ENCODE results near the gene AVP. TPM values are rescaled to one million over a fixed set of nuclear protein-coding genes. Genes with fewer than 3 reads are reported as not detected.
"Not testable (repeated sequence)": the region's sequence is repeated elsewhere in the genome, so short reads cannot be mapped to it uniquely, and the experiment has no call there.

The AVP gene
- total RNA-seq, 1 experiment from 2014 or later = not detected

DNA sequence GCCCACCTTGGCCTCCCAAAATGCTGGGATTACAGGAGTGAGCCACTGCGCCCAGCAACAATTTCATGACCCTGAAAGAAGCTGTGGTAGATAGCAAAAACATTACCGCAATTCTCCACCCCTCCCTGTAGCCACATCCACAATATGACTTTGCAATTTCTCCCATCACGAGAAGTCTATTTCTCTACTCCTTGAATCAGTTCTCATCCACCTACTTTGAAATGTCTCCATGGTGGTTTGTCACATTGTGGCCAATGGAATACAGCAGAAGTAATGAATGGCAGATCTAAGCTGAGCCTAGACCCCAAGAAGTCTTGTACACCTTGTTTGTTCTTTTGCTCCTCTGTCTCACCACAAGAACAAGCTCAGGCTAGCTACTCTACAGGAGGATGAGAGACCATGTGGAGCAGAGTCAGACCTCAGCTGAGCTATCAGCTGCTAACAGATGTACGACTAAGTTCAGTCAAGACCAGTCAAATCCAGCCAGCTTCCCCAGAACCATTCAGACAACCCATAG, 6.8 kb downstream of the AVP start:
- H3K9ac ChIP-seq (ENCODE audit: extremely low read depth, insufficient read length, low read length) = no peak overlapping the region
- H2AK5ac ChIP-seq (ENCODE audit: insufficient read length, low read length) = no peak overlapping the region
- no peaks in the 10 kb centered on the region for H3K79me1 ChIP-seq (ENCODE audit: insufficient read depth, low read depth, low read length, poor library complexity, severe bottlenecking)
- peaks cover 4% of the 10 kb centered on the region for H3K23me2 ChIP-seq (ENCODE audit: insufficient read length, low read depth, low read length, poor library complexity, severe bottlenecking)
- H3T11ph ChIP-seq (ENCODE audit: low read length) = no peak overlapping the region
- no peaks in the 10 kb centered on the region for H3K4me1 ChIP-seq (ENCODE audit: insufficient read depth, low read length)
- H3K9me3 Mint-ChIP-seq = peaks cover 10 to 14% of the 10 kb centered on the region in 2 experiments
- peaks cover 72% of the 10 kb centered on the region for H3K27me3 Mint-ChIP-seq (ENCODE audit: low read depth)
- no peak overlapping the region for H3K4ac ChIP-seq (ENCODE audit: low read depth, low read length)
- no peak overlapping the region for H3K56ac ChIP-seq (ENCODE audit: insufficient read length, low read depth, low read length)
- H2AFZ ChIP-seq (ENCODE audit: low read length) = no peak overlapping the region
- H2BK5ac ChIP-seq (ENCODE audit: insufficient read length, low read length) = no peak overlapping the region
- H2BK12ac ChIP-seq (ENCODE audit: insufficient read length, low read depth, low read length) = no peak overlapping the region
- DNase-seq = no peak
- no peaks in the 10 kb centered on the region for H3K79me2 ChIP-seq (ENCODE audit: insufficient read depth, low read length)
- H3K4me3 Mint-ChIP-seq = no peak overlapping the region
- H3K4me1 Mint-ChIP-seq = peaks cover under 1% of the 10 kb centered on the region in 2 experiments; a peak in 3 of 4 replicates
- H3K27ac ChIP-seq (ENCODE audit: insufficient read length, low read depth, low read length) = no peak overlapping the region
- H3K27ac Mint-ChIP-seq = no peak overlapping the region
- no peak overlapping the region for H3K14ac ChIP-seq (ENCODE audit: insufficient read depth, low read length)
- H3K27me3 ChIP-seq (ENCODE audit: insufficient read depth, low read length) = peaks cover 26% of the 10 kb centered on the region
- H4K8ac ChIP-seq (replicated peaks; ENCODE audit: insufficient read length, low read depth, low read length) = no peak overlapping the region
- H4K20me1 ChIP-seq (ENCODE audit: control insufficient read depth, insufficient read depth, insufficient read length) = no peaks in the 10 kb centered on the region
- H4K91ac ChIP-seq (ENCODE audit: insufficient read length, low read depth, low read length) = no peak overlapping the region
- H2BK15ac ChIP-seq (ENCODE audit: low read depth, low read length) = no peak overlapping the region
- no peak overlapping the region for H3K4me2 ChIP-seq (ENCODE audit: insufficient read depth, insufficient read length, low read length)
- TF ChIP-seq, protein P1, sequence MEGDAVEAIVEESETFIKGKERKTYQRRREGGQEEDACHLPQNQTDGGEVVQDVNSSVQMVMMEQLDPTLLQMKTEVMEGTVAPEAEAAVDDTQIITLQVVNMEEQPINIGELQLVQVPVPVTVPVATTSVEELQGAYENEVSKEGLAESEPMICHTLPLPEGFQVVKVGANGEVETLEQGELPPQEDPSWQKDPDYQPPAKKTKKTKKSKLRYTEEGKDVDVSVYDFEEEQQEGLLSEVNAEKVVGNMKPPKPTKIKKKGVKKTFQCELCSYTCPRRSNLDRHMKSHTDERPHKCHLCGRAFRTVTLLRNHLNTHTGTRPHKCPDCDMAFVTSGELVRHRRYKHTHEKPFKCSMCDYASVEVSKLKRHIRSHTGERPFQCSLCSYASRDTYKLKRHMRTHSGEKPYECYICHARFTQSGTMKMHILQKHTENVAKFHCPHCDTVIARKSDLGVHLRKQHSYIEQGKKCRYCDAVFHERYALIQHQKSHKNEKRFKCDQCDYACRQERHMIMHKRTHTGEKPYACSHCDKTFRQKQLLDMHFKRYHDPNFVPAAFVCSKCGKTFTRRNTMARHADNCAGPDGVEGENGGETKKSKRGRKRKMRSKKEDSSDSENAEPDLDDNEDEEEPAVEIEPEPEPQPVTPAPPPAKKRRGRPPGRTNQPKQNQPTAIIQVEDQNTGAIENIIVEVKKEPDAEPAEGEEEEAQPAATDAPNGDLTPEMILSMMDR (conservative IDR thresholded peaks at IDR 0.05) = no peak
- H4K5ac ChIP-seq (ENCODE audit: insufficient read length, low read depth, low read length) = no peak overlapping the region
- H2BK20ac ChIP-seq (ENCODE audit: low read depth, low read length, poor library complexity, severe bottlenecking) = no peak overlapping the region
- H2BK120ac ChIP-seq (ENCODE audit: low read depth, low read length, poor library complexity, severe bottlenecking) = no peak overlapping the region
- peaks cover 10% of the 10 kb centered on the region for H3K9me3 ChIP-seq (ENCODE audit: control insufficient read depth, low read depth, low read length)
- H3K36me3 Mint-ChIP-seq (ENCODE audit: insufficient read depth in 1 of 3, low read depth in 3 of 3) = no peaks in the 10 kb centered on the region; a peak in 3 of 7 replicates
- WGBS (ENCODE audit: extremely low coverage, insufficient read length, low lambda C conversion rate) = no CpG with 5 or more reads among the region's 4 CpGs
- H3K23ac ChIP-seq (ENCODE audit: insufficient read length, low read depth, low read length) = no peak overlapping the region
- no peak overlapping the region for H3K18ac ChIP-seq (ENCODE audit: insufficient read length, low read depth, low read length)

DNA sequence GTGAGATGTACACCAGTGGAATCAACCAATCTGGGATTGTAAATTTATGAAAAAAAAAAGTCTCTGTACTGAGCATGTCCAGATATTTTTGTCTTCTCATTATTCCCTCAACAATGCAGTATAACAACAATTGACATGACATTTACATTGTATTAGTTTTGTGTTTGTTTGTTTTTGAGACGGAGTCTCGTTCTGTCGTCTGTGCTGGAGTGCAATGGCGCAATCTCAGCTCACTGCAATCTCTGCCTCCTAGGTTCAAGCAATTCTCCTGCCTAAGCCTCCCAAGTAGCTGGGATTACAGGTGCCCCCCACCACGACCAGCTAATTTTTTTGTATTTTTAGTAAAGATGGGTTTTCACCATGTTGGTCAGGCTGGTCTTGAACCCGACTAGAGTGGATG, 9.2 kb downstream of the AVP start:
- not testable (repeated sequence) for H3K27ac ChIP-seq (ENCODE audit: insufficient read length, low read depth, low read length); H3K79me2 ChIP-seq (ENCODE audit: insufficient read depth, low read length); H3K27ac Mint-ChIP-seq; H4K5ac ChIP-seq (ENCODE audit: insufficient read length, low read depth, low read length); H3K4me1 ChIP-seq (ENCODE audit: insufficient read depth, low read length); H3K56ac ChIP-seq (ENCODE audit: insufficient read length, low read depth, low read length); H2BK5ac ChIP-seq (ENCODE audit: insufficient read length, low read length); H4K8ac ChIP-seq (replicated peaks; ENCODE audit: insufficient read length, low read depth, low read length); H3K36me3 Mint-ChIP-seq (ENCODE audit: insufficient read depth in 1 of 3, low read depth in 3 of 3); H2BK20ac ChIP-seq (ENCODE audit: low read depth, low read length, poor library complexity, severe bottlenecking); H3K27me3 ChIP-seq (ENCODE audit: insufficient read depth, low read length); H3K18ac ChIP-seq (ENCODE audit: insufficient read length, low read depth, low read length); H3K14ac ChIP-seq (ENCODE audit: insufficient read depth, low read length); H3T11ph ChIP-seq (ENCODE audit: low read length); H3K79me1 ChIP-seq (ENCODE audit: insufficient read depth, low read depth, low read length, poor library complexity, severe bottlenecking); H3K9ac ChIP-seq (ENCODE audit: extremely low read depth, insufficient read length, low read length); H3K23me2 ChIP-seq (ENCODE audit: insufficient read length, low read depth, low read length, poor library complexity, severe bottlenecking); H2BK120ac ChIP-seq (ENCODE audit: low read depth, low read length, poor library complexity, severe bottlenecking); H4K20me1 ChIP-seq (ENCODE audit: control insufficient read depth, insufficient read depth, insufficient read length); DNase-seq; H2AFZ ChIP-seq (ENCODE audit: low read length); H3K4me2 ChIP-seq (ENCODE audit: insufficient read depth, insufficient read length, low read length); H3K4me3 Mint-ChIP-seq; H4K91ac ChIP-seq (ENCODE audit: insufficient read length, low read depth, low read length); H3K9me3 ChIP-seq (ENCODE audit: control insufficient read depth, low read depth, low read length); H2AK5ac ChIP-seq (ENCODE audit: insufficient read length, low read length); H2BK12ac ChIP-seq (ENCODE audit: insufficient read length, low read depth, low read length); H2BK15ac ChIP-seq (ENCODE audit: low read depth, low read length); H3K23ac ChIP-seq (ENCODE audit: insufficient read length, low read depth, low read length); H3K4ac ChIP-seq (ENCODE audit: low read depth, low read length); H3K4me1 Mint-ChIP-seq
- Mint-ChIP-seq H3K9me3 (peaks cover 10 to 12% of the 10 kb centered on the region in 2 experiments), H3K27me3 (ENCODE audit: low read depth) (peaks cover 73% of the 10 kb centered on the region)
- no CpG with 5 or more reads among the region's 6 CpGs for WGBS (ENCODE audit: extremely low coverage, insufficient read length, low lambda C conversion rate)

All from H9 (cell line).